ENCODE data around the gene GNPTG.

Gene GNPTG

GRCh38 chr16:1375741-1376410, 24.1 kb downstream of the GNPTG start:
- DNase-seq = no peak

- no peak for DNase-seq
Measured at GRCh38 chr16:1377406-1378010, 25.8 kb downstream of the GNPTG start.

- DNase-seq = no peak
Measured at GRCh38 chr16:1378087-1378803, 26.5 kb downstream of the GNPTG start.

GRCh38 chr16:1378804-1379303, 27.1 kb downstream of the GNPTG start:
- DNase-seq = peak; percentile 50

GRCh38 chr16:1379304-1380076, 27.8 kb downstream of the GNPTG start:
- peak; percentile 74 for DNase-seq

GRCh38 chr16:1380195-1380594, 28.5 kb downstream of the GNPTG start:
- no peak for DNase-seq

GRCh38 chr16:1381612-1382406, 30.1 kb downstream of the GNPTG start:
- no peak for DNase-seq

GRCh38 chr16:1383556-1383955, 31.8 kb downstream of the GNPTG start:
- no peak for DNase-seq

- no peak for DNase-seq
Measured at GRCh38 chr16:1385232-1385631, 33.5 kb downstream of the GNPTG start.

- no peak for DNase-seq
Measured at GRCh38 chr16:1387331-1387730, 35.6 kb downstream of the GNPTG start.

GRCh38 chr16:1389762-1390161, 38.0 kb downstream of the GNPTG start:
- DNase-seq = no peak

- DNase-seq = no peak
Measured at GRCh38 chr16:1390239-1390779, 38.6 kb downstream of the GNPTG start.

GRCh38 chr16:1392826-1393225, 41.1 kb downstream of the GNPTG start:
- DNase-seq = no peak

GRCh38 chr16:1393613-1394176, 42.0 kb downstream of the GNPTG start:
- DNase-seq = no peak

GRCh38 chr16:1394367-1394951, 42.7 kb downstream of the GNPTG start:
- DNase-seq = no peak

- DNase-seq = no peak
Measured at GRCh38 chr16:1395444-1396031, 43.8 kb downstream of the GNPTG start.

- DNase-seq = no peak
Measured at GRCh38 chr16:1397779-1398178, 46.0 kb downstream of the GNPTG start.

- no peak for DNase-seq
Measured at GRCh38 chr16:1398351-1398750, 46.6 kb downstream of the GNPTG start.

GRCh38 chr16:1398826-1399581, 47.3 kb downstream of the GNPTG start:
- no peak for DNase-seq
